ENCODE results near the gene INIP.

Gene INIP

GRCh38 chr9:112762726-112763518 is 45.0 kb upstream of the INIP start:
- no peaks in the 10 kb centered on the region for H3K4me1 ChIP-seq (ENCODE audit: insufficient read depth, poor library complexity, severe bottlenecking)
- H3K36me3 ChIP-seq (ENCODE audit: low read depth), result no peaks in the 10 kb centered on the region
- DNase-seq (ENCODE audit: low spot score) (no peak), ATAC-seq (ENCODE audit: low read depth) (no peak)
- no peak for TF ChIP-seq CTCF (IDR thresholded peaks at IDR 0.05; ENCODE audit: poor library complexity, severe bottlenecking)
- no peaks in the 10 kb centered on the region for H3K27me3 ChIP-seq (ENCODE audit: insufficient read depth, poor library complexity, severe bottlenecking)
- no peaks in the 10 kb centered on the region for H3K9me3 ChIP-seq (ENCODE audit: severe bottlenecking)
- no peak overlapping the region for H3K4me3 ChIP-seq (ENCODE audit: severe bottlenecking)
- H3K27ac ChIP-seq (ENCODE audit: poor library complexity, severe bottlenecking), result no peak overlapping the region

- no peak for TF ChIP-seq CTCF (IDR thresholded peaks at IDR 0.05; ENCODE audit: poor library complexity, severe bottlenecking)
- Histone ChIP-seq H3K4me3 (ENCODE audit: severe bottlenecking) (no peak overlapping the region), H3K27me3 (ENCODE audit: insufficient read depth, poor library complexity, severe bottlenecking) (no peaks in the 10 kb centered on the region), H3K36me3 (ENCODE audit: low read depth) (no peaks in the 10 kb centered on the region), H3K9me3 (ENCODE audit: severe bottlenecking) (no peaks in the 10 kb centered on the region), H3K4me1 (ENCODE audit: insufficient read depth, poor library complexity, severe bottlenecking) (no peaks in the 10 kb centered on the region), H3K27ac (ENCODE audit: poor library complexity, severe bottlenecking) (no peak overlapping the region)
- DNase-seq (ENCODE audit: low spot score) (no peak), ATAC-seq (ENCODE audit: low read depth) (no peak)
These were observed 44.2 kb upstream of the INIP start for GRCh38 chr9:112761912-112762655.

GRCh38 chr9:112760821-112761220 is 42.9 kb upstream of the INIP start:
- DNase-seq (ENCODE audit: low spot score) (no peak), ATAC-seq (ENCODE audit: low read depth) (no peak)
- no peak for TF ChIP-seq CTCF (IDR thresholded peaks at IDR 0.05; ENCODE audit: poor library complexity, severe bottlenecking)
- Histone ChIP-seq H3K27me3 (ENCODE audit: insufficient read depth, poor library complexity, severe bottlenecking) (no peaks in the 10 kb centered on the region), H3K4me3 (ENCODE audit: severe bottlenecking) (no peak overlapping the region), H3K36me3 (ENCODE audit: low read depth) (no peaks in the 10 kb centered on the region), H3K27ac (ENCODE audit: poor library complexity, severe bottlenecking) (no peak overlapping the region), H3K9me3 (ENCODE audit: severe bottlenecking) (no peaks in the 10 kb centered on the region), H3K4me1 (ENCODE audit: insufficient read depth, poor library complexity, severe bottlenecking) (no peaks in the 10 kb centered on the region)

GRCh38 chr9:112757940-112758339 is 40.0 kb upstream of the INIP start:
- ATAC-seq (ENCODE audit: low read depth), result no peak
- H3K4me3 ChIP-seq (ENCODE audit: severe bottlenecking), result no peak overlapping the region

More at GRCh38 chr9:112757940-112758339, 40.0 kb upstream of the INIP start:
- no peaks in the 10 kb centered on the region for H3K36me3 ChIP-seq (ENCODE audit: low read depth)
- H3K9me3 ChIP-seq (ENCODE audit: severe bottlenecking), result no peaks in the 10 kb centered on the region
- no peaks in the 10 kb centered on the region for H3K27me3 ChIP-seq (ENCODE audit: insufficient read depth, poor library complexity, severe bottlenecking)
- peaks cover 17% of the 10 kb centered on the region for H3K4me1 ChIP-seq (ENCODE audit: insufficient read depth, poor library complexity, severe bottlenecking)
- no peak for TF ChIP-seq CTCF (IDR thresholded peaks at IDR 0.05; ENCODE audit: poor library complexity, severe bottlenecking)
- no peak overlapping the region for H3K27ac ChIP-seq (ENCODE audit: poor library complexity, severe bottlenecking)
- DNase-seq (ENCODE audit: low spot score), result no peak

Measured in RWPE2 (cell line).